HG02588 (cell line): ENCODE measurements around the gene SLC26A11.

Experiments used
- ATAC-seq: cut with Tn5 transposase; IDR thresholded peaks from one replicate; pipeline ENCODE4 v1.9.1; 2021; ENCODE audit warnings: mild to moderate bottlenecking, moderate library complexity; ENCODE audit not compliant: unreplicated experiment

SLC26A11 gene

GRCh38 chr17:80220054-80220735 lies at the start of gene SLC26A11, which contains the start of gene SGSH:
TSS of gene SLC26A11 (plus strand) at chr17:80220427. CDS start at chr17:80221561, 1,134 bp downstream.
TSS of gene SGSH (minus strand) at chr17:80220333. CDS start at chr17:80220313, 20 bp downstream.
- ATAC-seq, result no peak

DNA sequence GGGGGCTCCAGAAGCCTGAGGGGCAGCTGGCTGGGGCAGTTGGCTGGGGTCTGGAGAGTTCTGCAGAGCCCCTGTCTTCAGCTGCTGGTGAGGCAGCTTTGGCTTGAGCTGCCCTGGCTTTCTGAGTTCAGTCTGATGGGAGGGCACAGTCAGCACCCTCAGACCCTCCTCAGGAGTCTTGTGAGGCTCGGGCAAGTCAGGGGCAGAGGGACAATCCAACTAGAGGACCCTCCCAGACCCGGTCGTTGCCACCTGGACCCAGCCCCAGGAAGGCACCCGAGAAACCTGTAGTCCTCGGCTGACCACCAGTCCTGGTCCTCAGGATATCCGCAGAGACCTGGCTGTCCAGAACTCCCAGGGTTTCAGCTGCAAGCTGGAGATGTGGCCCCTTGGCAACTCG lies 48.5 kb upstream of the SLC26A11 start:
- ATAC-seq, result no peak

- no peak for ATAC-seq
Measured at GRCh38 chr17:80173126-80173525, 47.1 kb upstream of the SLC26A11 start.

DNA sequence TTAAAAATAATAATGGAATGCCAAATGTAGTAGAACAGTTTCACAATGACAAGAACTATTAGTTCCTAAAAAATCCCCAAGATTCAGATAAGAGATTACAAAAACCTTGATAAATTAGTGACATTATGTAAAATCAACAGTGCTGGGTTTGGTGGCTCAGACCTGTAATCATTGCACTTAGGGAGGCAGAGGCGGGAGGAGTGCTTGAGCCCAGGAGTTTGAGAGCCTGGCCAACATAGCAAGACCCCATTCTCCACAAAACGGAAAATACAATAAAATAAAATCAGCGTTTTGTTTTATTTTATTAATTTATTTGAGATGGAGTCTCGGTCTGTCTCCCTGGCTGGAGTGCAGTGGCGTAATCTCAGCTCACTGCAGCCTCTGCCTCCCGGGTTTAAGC lies 46.3 kb upstream of the SLC26A11 start:
- ATAC-seq, result no peak

- ATAC-seq, result no peak
Measured at GRCh38 chr17:80176757-80177156, 43.5 kb upstream of the SLC26A11 start.

DNA sequence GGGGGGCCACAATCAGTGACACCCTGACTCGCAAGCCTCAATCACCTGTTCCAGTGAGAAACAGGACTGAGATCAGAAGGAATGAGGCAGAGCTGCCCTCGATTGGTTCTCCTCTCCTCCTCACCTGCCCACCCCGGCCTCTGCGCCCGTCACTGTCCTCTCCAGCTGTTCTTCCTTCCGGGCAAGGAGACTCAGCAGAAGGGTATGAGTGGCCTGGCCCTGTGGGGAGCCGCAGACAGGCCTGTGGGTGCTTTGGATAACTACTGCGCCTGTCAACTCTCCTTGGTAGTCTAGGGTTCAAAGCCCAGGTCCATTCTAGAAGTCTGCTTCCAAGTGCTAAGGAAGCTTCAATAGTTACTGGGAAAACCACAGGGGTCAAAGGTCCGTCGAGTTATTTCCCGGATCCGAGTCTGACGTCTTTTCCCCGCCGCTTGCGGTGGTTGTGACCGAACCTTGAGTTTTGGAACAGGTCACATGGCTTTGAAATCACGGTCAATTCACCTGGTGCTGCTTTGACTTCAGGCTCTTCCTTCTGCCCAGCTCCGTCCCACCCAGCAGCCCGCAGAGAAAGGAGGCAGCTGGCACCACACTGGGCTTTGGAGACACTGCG lies 42.1 kb upstream of the SLC26A11 start:
- no peak for ATAC-seq

DNA sequence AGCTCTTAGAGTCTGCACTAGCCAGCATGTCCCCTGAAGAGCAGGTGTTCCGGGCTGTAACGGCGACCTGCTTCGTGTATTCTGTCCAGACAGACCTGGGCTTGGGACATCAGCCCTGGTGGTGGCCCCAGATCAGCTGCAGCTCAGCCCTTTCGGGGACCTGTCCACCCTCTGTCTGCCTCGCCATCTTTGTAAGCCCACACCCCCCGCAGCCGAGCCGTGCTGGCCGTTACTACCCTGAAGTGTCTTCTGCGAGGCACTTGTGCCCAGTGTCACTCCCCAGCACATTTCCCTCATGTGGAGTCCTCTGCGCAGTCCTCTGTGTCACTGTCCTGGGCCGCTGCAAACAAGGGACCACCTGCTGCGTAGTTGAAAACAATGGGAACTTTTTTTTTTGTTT lies 40.0 kb upstream of the SLC26A11 start:
- no peak for ATAC-seq

- no peak for ATAC-seq
Measured at GRCh38 chr17:80181431-80181830, 38.8 kb upstream of the SLC26A11 start.

DNA sequence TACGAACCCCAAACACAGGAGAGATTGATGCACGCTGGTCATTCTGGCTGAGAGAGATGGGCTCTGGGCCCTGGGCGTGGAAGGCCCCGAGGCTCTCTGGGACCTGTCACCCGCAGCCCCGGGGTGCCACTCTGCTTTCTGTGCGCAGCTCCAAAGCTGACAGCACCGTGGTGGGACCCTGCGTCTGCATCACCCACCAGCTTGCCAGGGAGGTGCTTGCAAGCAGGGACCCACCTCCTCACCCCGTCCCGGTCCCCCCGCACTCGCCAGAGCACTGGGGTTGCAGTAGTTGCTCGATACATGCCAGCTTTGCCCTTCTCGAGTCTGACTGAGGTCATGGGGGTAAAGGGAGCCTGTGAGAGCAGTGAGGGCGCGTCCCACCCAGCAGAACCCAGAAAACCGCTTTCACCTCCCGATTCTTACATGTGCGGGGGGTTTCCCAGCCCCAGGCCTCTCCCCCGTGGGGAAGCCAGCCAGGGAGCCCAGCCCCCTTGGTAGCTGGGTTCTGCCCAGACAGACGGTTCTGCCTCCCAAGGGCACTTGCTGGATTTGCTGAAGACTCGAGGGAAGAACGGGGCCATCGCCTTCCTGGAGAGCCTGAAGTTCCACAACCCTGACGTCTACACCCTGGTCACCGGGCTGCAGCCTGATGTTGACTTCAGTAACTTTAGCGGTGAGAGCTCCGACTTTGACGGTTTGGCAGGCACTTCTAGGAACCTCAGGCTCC lies 37.9 kb upstream of the SLC26A11 start:
- ATAC-seq, result no peak

- no peak for ATAC-seq
Measured at GRCh38 chr17:80182845-80183223, 37.4 kb upstream of the SLC26A11 start.

DNA sequence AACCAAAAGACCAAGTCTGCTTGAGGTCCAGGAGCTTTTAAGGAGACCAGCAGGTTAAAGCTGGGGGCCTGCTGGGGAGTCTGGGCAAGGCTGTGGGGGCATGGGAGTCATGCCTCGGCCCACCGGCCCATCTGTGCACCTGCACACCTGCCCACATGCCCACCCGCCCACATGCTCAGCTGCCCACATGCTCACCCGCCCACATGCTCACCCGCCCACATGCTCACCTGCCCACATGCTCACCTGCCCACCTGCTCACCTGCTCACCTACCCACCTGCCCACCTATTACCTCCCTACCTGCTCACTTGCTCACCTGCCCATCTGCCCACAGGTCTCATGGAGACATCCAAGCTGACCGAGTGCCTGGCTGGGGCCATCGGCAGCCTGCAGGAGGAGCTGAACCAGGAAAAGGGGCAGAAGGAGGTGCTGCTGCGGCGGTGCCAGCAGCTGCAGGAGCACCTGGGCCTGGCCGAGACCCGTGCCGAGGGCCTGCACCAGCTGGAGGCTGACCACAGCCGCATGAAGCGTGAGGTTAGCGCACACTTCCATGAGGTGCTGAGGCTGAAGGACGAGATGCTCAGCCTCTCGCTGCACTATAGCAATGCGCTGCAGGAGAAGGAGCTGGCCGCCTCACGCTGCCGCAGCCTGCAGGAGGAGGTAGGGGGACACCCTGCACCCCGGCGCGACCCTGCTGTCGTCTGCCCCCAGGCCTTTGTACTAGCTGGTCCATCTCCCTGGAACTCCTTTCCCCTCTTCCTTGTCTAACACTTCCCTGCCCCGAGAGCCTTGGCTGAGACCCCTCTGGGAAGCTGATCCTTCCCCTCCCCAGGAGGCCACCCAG lies 36.4 kb upstream of the SLC26A11 start:
- ATAC-seq, result no peak

DNA sequence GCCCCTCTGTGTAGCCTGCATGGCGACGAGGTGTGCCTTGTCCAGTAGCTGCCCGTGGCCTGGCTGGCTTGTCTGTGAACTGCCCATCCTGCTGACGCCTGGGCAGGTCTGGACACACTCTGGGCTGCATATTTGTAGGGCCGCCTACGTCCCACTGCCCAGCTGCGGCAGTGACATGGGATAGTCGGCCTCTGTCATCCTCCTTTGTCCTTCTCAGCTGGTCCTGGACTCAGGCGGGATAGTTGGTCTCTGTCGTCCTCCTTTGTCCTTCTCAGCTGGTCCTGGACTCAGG lies 35.9 kb upstream of the SLC26A11 start:
- ATAC-seq, result no peak

DNA sequence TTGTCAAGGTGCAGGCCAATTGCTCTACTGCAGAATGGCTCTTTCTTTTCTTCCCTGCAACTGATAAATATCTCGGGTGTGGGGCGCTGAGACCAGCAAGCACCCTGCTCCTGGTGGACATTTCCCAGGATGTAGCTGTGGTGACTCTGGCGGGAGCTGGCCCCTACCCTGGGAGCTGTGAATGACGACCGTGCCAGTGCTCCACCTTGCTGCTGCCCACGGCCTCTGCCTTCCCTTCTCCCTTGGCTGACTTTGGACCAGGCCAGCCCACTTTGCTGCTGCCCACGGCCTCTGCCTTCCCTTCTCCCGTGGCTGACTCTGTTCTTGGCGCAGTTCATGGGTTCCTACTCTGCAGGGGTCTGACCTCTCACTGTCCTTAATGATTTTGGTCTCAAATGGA lies 34.3 kb upstream of the SLC26A11 start:
- ATAC-seq, result no peak

DNA sequence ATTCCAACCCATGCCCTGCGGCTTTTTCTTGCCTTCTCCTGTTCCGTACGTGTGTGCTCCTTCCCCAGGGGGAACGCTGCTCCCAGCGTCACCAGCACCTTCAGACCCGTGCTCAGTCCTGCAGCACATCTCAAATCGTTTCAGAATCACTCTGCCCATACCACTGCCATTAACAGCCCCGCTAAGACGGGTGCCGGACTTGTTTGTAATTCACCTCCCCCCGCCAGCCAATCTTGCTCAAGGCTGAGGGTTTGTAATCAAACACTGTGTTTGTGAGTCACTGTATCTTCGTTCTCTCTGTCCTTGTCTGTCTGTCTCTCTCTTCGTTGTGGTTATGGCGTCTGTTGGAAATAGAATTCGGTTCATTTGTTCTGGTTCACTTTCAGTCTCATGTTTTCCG lies 33.1 kb upstream of the SLC26A11 start:
- no peak for ATAC-seq

GRCh38 chr17:80187515-80187941 lies 32.7 kb upstream of the SLC26A11 start:
- ATAC-seq, result no peak

DNA sequence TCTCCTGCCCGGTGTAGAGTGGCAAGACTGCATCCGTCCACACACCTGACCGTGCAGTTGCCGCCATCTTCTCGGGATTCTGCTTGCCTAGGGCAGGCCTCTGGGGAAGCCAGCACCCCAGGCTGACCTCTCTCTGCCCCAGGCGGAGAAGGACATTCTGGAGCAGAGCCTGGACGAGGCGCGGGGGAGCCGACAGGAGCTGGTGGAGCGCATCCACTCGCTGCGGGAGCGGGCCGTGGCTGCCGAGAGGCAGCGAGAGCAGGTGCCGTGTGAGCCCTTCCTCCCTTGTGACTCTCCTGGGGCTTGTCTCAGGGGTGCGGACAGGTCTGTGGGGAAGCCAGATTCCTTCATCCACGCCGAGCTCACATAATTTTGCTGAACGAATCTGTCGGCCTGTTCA lies 30.6 kb upstream of the SLC26A11 start:
- ATAC-seq, result no peak

- ATAC-seq, result no peak
Measured at GRCh38 chr17:80190716-80191115, 29.5 kb upstream of the SLC26A11 start.

DNA sequence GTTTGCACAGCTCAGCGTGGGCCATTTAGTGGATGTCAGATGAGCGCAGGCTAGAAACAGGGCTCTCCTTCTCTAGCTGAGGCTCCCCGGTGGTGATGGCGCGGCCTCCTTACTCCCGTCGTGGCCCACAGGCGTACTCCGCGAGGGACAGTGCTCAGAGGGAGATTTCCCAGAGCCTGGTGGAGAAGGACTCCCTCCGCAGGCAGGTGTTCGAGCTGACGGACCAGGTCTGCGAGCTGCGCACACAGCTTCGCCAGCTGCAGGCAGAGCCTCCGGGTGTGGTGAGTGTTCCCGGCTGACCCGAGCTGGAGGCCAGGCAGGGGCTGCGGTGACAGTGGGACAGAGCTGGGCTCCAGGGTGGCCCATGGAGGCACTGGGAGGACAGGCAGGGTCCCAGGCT lies 29.0 kb upstream of the SLC26A11 start:
- no peak for ATAC-seq

DNA sequence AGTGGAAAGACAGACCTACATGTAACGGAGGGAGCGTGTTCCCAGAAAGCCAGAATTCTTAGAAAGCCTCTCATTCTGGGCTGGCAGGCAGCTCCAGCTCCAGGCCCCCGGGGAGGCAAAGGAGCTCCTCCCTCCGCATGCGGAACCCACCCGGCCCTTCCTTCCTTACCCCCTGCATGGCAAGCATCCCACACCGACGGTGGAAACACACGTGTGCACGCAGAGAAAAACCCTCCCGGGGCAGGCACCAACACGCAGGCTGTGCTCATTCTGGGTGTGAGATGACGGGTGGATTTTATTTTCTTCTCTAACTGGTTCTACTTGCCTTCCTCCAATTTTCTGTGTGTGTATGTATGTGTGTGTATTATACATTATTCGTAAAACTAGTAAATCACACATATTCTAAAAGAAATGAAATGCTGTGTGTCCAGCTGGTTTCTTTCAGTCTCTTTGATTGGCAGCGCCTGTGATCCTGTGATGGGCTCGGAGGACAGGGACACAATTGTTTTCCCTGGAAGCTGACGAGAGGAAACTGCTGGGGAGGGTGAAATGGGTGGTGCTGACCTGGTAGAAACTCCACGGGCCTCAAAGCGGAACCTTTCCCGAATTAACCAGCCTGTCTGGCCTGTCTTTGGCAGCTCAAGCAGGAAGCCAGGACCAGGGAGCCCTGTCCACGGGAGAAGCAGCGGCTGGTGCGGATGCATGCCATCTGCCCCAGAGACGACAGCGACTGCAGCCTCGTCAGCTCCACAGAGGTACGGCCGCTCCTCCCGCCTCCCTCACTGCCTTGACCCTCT lies 28.2 kb upstream of the SLC26A11 start:
- ATAC-seq, result no peak

DNA sequence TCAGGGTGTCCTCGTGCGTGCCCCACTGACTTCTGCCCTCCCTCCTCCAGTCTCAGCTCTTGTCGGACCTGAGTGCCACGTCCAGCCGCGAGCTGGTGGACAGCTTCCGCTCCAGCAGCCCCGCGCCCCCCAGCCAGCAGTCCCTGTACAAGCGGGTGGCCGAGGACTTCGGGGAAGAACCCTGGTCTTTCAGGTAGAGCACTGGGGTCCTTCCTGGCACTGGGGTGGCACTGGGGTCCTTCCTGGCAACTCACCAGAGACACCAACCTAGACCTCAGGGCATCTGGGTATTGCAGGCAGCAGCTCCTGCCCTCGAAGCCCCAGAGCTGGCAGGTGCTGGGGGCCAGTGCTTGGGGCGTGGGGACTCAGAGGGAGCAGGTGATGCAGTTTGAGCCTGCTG lies 25.1 kb upstream of the SLC26A11 start:
- ATAC-seq, result no peak
